GM21737 (cell line): ENCODE measurements around the gene PSD4.

ENCODE experiments used
- ATAC-seq: cut with Tn5 transposase; IDR thresholded peaks from one replicate; pipeline ENCODE4 v1.9.1; 2021; ENCODE audit warnings: mild to moderate bottlenecking, moderate library complexity; ENCODE audit not compliant: unreplicated experiment

Gene PSD4

GRCh38 chr2:113203217-113203530, 29.4 kb downstream of the PSD4 start:
- ATAC-seq: no peak

DNA sequence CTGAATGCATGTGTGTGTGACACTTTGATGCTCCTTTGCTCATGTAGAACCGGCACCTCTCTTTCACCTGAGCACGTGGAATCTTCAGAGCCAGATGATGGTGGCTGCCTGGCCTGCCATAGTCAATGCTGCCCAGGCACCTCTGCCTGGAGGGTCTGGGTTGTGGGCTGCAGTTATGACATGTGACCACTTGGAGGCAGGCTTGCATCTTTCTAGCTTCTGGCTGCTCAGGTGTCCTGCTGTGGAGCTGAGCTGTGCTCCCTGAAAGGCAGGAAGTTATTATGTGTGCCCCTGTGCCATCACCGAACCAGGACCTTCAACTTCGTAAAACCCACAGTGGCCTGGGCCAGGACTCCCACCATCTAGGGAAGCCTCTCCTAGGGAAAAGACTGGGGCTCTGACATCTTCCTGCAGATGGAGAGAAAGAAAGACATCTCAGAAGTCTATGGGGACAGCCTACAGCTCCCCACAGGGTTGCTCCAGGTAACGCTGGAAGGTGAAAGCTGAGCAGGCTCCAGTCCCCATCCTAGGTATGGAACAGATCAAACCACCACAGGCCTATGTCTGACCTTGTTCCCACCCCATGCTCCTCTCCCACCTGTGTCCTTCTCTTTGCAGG, 30.2 kb downstream of the PSD4 start:
- peak; percentile 73 for ATAC-seq

GRCh38 chr2:113206251-113206650, 32.5 kb downstream of the PSD4 start:
- no peak for ATAC-seq

DNA sequence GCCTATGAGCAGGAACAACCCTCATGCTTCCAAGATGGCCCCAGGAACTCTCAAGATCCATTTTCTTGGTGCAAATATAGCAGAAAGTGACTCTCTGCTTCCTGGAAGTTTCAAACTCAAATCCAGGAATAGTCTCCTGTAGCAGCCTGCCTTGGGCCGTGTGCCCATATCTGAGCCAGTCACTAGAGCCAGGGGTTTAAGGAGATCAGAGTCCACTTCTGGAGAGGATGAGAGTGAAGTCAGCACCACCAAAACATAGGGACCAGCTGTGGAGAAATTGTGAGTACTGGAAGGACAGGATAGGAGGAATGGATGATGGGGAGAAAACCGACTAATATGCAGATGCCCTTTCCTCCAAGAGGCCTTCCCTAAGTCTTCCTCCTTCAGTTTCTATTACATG, 33.2 kb downstream of the PSD4 start:
- no peak for ATAC-seq

- ATAC-seq: no peak
These were observed 34.6 kb downstream of the PSD4 start for GRCh38 chr2:113208396-113208795.

DNA sequence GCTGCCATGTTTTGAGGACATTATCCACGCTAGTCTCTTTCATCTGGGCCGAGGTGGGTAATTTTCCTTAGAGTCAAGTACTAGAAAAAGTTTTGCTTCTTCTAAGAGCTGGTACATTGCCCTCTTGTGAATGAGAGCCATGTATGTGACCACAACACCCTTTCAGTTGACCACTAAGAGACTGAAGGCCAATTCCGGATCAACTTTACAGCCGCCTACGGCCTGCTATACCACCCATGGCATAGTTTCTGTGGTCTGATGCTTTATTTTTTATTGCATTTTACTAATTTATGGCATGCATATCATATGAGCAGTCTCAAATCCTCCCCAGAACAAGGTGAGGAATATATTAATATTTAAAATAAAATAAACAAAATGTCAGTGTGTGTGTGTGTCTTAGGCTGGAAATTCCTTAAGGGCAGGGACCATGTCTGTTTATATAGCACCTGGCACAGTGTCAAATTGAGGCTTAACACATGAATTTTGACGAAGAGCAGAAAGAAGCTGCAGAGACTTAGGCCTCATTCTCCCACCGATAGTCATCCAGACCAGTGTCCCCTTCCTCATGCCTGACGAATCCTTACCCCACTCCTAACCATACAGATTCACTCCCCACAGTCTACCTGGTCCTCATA, 35.4 kb downstream of the PSD4 start:
- no peak for ATAC-seq

GRCh38 chr2:113209646-113210171, 35.9 kb downstream of the PSD4 start:
- ATAC-seq: no peak

GRCh38 chr2:113211226-113212105, 37.7 kb downstream of the PSD4 start:
- no peak for ATAC-seq

DNA sequence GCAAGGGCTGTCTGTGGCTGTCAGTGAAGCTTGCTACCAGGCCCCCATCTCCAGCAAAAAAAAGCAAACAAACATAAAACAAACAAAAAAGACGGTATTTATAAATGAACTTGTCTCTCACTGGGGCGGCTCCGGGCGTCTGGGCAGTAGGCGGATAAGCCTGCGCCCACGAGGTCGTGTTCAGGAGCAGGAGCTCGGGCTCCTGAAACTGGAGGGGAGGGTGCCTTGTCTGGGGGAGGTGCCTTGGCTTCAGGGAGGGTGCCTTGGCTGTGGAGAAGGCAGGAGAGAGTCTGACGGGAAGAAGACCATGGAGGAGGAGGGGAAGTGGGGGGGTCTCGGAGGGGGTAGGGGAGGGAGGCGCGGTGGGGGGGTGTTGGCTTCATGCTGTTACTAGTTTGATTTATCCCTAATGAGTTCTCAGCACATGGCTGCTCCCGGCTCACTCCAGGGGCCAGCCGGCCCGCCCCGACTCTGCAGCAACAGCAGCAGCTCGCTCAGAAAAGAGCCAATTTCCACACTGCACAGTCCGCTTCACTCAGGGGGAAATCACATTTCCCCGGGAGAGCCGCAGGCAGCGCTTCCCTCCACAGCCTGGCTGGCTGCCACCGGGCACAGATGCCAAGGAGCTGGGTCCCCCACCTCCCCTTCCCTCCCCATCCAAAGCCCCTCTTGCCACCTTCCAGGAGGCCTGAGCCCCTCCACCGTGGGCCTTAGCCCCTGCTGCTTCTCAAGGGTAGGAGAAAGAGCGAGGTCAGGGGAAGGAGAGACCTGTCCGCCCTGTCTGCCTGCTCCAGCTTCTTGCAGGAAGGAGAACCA, 38.7 kb downstream of the PSD4 start:
- ATAC-seq: no peak

- no peak for ATAC-seq
These were observed 39.5 kb downstream of the PSD4 start for GRCh38 chr2:113213061-113213930.

GRCh38 chr2:113214141-113214540, 40.4 kb downstream of the PSD4 start:
- no peak for ATAC-seq

DNA sequence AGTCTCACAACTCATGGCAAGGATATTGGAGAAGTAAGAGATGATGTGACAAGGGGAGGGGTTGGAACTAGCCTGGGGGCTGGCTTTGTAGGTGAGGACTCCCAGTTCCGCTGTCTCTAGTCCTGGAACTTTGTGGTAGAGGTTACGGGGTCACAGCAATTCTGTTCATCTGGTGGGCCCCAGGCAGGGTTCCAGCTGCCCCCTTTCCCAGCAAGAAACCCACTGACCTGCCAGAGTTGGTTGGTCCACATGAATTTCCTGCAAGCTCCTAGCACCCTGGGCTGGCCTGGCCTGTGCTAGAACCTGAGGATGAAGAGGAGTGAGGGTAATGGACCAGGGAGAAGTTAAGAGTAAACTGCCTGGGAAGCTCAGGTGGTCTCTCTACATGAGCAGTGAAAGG, 41.3 kb downstream of the PSD4 start:
- ATAC-seq: no peak

DNA sequence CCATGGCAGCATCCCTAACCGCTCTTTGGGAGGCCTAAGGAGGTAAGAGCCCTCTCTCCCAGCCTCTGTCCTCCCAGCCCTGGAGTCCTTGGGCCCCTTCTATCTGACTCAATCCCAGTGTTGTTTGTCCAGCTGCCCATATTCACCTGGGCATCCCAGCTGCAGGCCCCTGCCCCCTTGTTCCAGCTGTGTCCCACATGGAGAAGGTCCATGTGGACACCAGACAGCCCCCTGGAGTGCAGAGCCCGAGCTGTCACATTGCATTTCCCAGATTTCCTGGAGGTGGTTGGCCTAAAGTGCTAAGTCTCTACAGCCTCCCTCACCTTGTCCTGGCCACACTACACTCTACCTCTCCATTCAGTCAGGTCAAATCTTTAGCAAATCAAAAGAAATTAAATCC, 42.5 kb downstream of the PSD4 start:
- no peak for ATAC-seq

- ATAC-seq: no peak
These were observed 43.2 kb downstream of the PSD4 start for GRCh38 chr2:113216891-113217454.

- ATAC-seq: no peak
These were observed 43.9 kb downstream of the PSD4 start for GRCh38 chr2:113217455-113218282.

DNA sequence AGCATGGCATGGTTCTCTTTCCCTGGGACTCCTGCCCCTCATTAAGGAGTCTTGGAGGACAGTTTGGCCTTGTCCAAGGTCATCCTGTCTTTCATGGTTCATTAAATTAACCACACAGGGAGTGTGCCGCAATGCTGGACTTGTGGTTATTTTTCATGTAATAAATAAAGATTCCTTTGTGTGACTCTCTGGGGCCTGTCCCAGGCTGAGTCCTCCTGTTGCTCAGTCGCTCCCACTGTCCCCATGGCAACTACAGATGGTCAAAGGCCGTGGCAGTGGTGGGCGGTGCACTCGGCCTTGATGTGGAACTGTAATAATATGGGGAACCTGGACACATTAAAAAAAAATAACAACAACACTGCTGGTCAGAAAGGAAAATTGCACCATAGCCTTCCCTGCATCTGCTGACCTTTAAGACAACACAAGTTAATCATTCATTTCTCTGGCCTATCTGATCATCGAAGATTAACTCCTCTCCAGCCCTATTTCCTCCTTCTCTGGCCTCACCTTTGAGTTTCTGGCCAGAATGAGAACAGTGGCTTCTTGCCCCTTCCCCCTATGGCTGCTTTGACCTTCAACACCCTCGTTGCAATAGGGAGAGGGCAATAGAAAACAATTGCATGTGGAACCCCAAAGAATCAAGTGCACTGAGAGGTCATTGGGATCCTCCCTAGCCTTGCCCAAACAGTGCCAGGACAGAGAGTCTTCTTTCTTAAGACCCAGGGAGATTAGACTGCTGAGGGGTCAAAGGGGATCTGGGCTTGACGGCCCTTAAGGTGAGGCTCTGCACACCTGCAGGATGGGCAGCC, 44.7 kb downstream of the PSD4 start:
- no peak for ATAC-seq

DNA sequence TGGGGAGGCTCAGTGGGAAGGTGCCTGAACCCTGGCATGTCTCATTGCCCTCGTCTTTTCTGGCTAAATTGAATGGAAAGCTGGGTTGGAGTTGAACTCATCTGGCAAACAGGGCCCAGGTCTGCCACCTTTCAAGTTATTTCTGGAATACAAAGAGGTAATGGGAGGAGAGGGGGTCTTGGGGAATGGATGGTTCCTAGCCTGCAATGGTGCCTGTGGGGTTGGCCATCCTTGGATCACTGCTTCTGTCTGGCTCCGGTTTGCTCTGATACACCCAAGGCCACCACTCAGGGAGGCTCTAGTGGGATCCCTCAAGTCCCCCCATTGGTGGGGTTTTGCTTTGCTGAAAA, 45.3 kb downstream of the PSD4 start:
- ATAC-seq: no peak

DNA sequence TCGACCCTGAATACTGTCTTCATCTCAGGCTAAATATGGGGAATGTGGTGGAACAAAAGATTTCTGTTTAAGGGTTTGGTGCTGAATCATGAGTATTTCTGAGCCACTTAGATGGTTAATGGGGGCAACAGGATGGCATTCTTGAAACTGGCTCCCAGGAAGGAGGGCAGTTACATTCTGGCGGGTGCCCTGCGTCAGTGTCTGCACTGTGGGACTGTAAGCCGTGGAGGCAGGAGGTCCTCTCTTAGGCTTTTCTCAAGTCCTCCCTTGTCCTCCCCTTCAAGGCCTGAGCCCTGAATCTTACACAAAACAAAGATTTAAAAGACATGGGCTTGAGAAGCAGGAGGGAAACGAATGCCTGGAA, 45.7 kb downstream of the PSD4 start:
- no peak for ATAC-seq
